NCI-H526 treated with DMSO at 0.1 percent for 48 hours (cell line): ENCODE measurements around the gene LRRC14B.
A peak's percentile ranks its signal among the peaks of the same experiment; 100 is the strongest.
"Not testable (repeated sequence)": the region's sequence is repeated elsewhere in the genome, so short reads cannot be mapped to it uniquely, and the experiment has no call there.

Experiments used
- DNase-seq: peaks from one replicate; lab custom pipeline; 2025; lab: John Stamatoyannopoulos, UW

LRRC14B gene

GRCh38 chr5:207599-207998, 16.3 kb downstream of the LRRC14B start:
- no peak for DNase-seq

- no peak for DNase-seq
Observed at GRCh38 chr5:208449-209114, 17.3 kb downstream of the LRRC14B start.

- no peak for DNase-seq
Observed at GRCh38 chr5:213803-214395, 22.6 kb downstream of the LRRC14B start.

- not testable (repeated sequence) for DNase-seq
Observed at GRCh38 chr5:215256-215655, 24.0 kb downstream of the LRRC14B start.

GRCh38 chr5:216076-216475, 24.8 kb downstream of the LRRC14B start:
- not testable (repeated sequence) for DNase-seq

DNA sequence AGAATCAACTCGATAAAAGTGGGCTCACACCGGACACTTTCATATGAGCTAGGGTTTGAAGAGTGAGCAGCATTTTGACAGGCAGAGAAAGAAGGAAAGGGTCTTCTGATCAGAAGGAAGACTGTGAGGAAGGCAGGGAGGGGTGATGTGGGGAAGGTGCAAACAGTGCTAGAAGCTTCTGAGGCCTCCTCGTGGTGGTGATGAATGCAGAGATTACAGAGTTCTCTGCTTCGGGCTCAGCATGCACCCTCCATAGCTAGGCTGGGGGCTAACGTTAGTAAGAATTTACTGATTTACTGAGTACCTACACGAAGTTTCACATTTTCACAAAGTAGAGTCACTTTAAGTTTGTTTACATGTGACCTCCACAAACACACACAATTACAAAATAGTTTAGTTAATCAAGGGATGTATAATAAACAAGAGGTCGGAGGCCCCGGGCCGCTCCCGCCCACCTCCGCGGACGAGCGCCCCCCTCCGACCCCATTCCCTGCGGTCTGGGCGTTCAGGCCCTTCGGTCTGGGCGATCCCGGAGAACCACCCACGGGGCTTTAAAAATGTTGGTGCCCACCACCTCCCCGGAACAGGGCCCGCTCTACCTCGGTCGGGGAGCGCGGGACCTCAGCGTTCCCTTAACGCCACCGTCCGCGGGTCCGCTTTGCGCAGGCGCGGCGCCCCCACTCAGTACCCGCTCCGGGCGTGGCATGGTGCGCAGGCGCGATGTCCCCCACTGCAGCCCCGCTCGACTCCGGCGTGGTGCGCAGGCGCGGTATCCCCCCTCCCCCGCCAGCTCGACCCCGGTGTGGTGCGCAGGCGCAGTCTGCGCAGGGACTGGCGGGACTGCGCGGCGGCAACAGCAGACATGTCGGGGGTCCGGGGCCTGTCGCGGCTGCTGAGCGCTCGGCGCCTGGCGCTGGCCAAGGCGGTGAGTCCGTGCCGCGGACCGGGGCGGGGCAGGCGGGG, 26.5 kb downstream of the LRRC14B start, which contains the start of the genes CCDC127 and SDHA:
CCDC127 (minus strand) TSS at position 660 of the 963 bp plus-strand sequence. CDS start 1,304 bp downstream, outside the sequence.
SDHA (plus strand) TSS at position 827 of the 963 bp plus-strand sequence; CDS start at position 863, 36 bp downstream.
- peak; percentile 85 for DNase-seq

- DNase-seq: no peak
Observed at GRCh38 chr5:218457-219291, 27.4 kb downstream of the LRRC14B start.

- DNase-seq: no peak
Observed at GRCh38 chr5:219460-219863, 28.2 kb downstream of the LRRC14B start.

DNA sequence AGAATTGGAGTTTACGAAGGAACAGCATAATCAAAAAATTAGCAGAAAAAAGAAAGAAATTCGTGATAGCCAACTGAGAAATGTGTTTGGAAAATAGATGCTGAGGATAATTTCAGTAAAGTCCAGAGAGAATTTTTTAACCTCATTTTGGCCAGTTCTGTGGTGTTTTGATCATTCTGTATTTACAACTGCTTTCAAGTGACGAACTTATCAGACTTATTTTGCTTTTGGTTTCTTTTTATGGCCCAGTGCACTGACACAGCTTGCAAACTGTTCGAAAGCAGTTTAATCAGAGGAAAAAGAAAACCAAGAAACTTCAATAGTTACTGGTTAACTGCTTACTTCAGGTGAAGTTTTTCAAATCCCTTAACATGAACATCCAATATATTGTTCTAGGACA, 28.7 kb downstream of the LRRC14B start:
- DNase-seq: no peak

GRCh38 chr5:222951-223715, 31.8 kb downstream of the LRRC14B start:
- not testable (repeated sequence) for DNase-seq

- DNase-seq: no peak
Observed at GRCh38 chr5:223791-224190, 32.5 kb downstream of the LRRC14B start.

GRCh38 chr5:225334-225733, 34.0 kb downstream of the LRRC14B start:
- DNase-seq: no peak

- DNase-seq: not testable (repeated sequence)
Observed at GRCh38 chr5:227375-227774, 36.1 kb downstream of the LRRC14B start.

DNA sequence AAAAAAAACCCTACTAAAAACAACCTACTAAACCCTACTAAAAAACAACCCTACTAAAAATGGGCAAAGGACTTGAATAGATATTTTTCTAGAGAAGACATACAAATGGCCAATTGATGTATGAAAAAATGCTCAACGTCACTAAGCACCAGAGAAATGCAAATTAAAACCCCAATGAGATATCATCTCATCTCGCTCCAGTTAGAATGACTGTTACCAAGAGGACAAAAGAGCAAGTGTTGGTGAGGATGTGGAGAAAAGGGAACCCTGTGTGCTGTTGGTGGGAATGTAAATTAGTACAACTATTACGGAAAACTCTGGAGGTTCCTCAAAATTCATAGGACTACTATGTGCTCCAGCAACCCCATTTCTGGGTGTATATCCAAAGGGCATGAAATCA, 37.6 kb downstream of the LRRC14B start:
- peak; percentile 84 for DNase-seq

GRCh38 chr5:230711-231110, 39.4 kb downstream of the LRRC14B start:
- no peak for DNase-seq

DNA sequence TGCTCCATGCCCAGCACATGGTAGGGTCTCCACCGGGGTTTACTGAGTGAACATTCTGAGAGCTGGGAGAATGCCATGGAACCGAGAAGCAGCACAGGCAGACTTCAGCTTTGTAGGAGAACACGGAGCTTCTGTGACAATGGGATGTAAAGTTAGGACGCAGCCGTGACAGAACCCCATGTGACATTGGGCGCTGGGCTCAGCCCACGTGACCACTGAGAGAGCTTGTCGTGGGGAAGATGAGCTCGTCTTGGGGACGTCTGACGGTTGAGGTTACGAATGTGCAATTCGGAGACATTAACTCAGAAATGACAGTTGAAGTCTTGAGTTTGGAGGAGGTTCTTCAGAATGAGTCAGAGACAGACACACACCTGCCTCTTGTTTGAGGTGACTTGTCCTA, 40.4 kb downstream of the LRRC14B start:
- DNase-seq: no peak

DNA sequence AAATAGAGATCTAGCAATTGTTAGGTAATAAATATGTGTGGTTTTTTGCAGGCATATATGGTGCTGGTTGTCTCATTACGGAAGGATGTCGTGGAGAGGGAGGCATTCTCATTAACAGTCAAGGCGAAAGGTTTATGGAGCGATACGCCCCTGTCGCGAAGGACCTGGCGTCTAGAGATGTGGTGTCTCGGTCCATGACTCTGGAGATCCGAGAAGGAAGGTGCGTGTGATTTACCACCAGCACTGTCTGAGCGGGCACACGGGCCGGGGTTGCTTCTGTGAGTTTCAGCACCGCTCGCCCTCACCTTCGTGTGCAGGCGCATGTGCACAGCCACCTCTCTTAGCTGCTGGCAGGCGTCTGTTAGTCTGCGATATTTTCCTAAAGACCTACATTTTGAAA, 42.1 kb downstream of the LRRC14B start:
- not testable (repeated sequence) for DNase-seq

DNA sequence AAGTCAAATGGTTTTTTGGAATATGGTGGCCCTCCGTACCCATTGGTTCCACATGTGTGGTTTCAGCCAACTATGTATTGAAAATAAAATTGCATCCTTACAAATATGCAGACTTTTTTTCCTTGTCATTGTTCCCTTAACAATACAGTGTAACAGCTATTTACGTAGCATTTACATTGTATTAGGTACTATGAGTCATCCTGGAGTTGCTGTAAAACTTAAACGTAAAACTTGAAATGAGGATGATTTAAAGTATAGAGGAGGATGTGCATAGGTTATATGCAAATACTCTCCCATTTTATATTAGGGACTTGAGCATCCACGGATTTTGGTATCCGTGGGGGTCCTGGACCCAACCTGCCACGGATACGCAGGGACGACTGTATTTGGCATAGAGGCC, 43.2 kb downstream of the LRRC14B start:
- no peak for DNase-seq

- not testable (repeated sequence) for DNase-seq
Observed at GRCh38 chr5:235527-235926, 44.2 kb downstream of the LRRC14B start.

- not testable (repeated sequence) for DNase-seq
Observed at GRCh38 chr5:237931-238330, 46.6 kb downstream of the LRRC14B start.

DNA sequence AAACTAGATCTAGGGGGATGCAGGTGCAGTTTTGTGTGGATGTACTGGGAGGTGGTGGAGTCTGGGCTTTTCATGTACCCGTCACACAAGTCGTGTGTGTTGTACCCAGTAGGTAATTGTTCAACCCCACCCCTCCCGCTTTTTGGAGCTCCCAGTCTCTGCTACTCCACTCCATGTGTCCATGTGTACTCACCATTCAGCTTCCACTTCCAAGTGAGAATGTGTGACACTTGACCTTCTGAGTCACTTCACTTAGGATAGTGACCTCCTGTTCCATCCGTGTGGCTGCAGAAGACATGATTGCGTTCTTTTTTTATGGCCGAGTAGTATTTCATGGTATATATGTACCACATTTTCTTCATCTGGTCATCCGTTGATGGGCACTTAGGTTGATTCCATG, 49.3 kb downstream of the LRRC14B start:
- not testable (repeated sequence) for DNase-seq
